Panc1 (cell line): Measurements from ENCODE around the gene TJP1.

Experiments used
- POLR2AphosphoS5 ChIP-seq: IDR thresholded peaks from 2 replicates; pipeline ENCODE4 v1.6.1; 2012; ENCODE audit warnings: mild to moderate bottlenecking, low read depth, low read length, moderate library complexity
- TCF7L2 ChIP-seq: IDR thresholded peaks from 2 replicates; pipeline ENCODE4 v1.6.1; 2011; ENCODE audit warnings: mild to moderate bottlenecking, low read depth, low read length, inconsistent platforms

- TF ChIP-seq POLR2AphosphoS5 (no peak), TCF7L2 (no peak)
Observed at GRCh38 chr15:29790607-29791006, 31.7 kb downstream of the TJP1 start.
